PFSK-1 (cell line): ENCODE results near the gene INVS.

Experiments used
- FOXP2 ChIP-seq: optimal IDR thresholded peaks from 2 replicates; pipeline ENCODE3; 2011; ENCODE audit warnings: borderline replicate concordance, control low read depth, inconsistent platforms; ENCODE audit not compliant: insufficient read depth; ENCODE audit errors: extremely low read length, extremely low read depth
- POLR2AphosphoS5 ChIP-seq: IDR thresholded peaks from 2 replicates; pipeline ENCODE4 v1.6.1; 2012; ENCODE audit warnings: low read depth, mild to moderate bottlenecking, control low read depth, low read length, moderate library complexity
- REST ChIP-seq, 2 experiments: IDR thresholded peaks; 2 replicates each; pipeline versions ENCODE4 v1.6.1 to v1.8.0; 2011 to 2012; ENCODE audit warnings: low read depth in 2 of 2, low read length in 2 of 2, control low read depth in 1 of 2, inconsistent platforms in 1 of 2, mild to moderate bottlenecking in 1 of 2, moderate library complexity in 1 of 2; ENCODE audit not compliant: insufficient read depth in 1 of 2
- SIN3A ChIP-seq: IDR thresholded peaks from 2 replicates; pipeline ENCODE4 v1.6.1; 2012; ENCODE audit warnings: mild to moderate bottlenecking, low read length, moderate library complexity, borderline replicate concordance; ENCODE audit not compliant: insufficient read depth
- TAF1 ChIP-seq: IDR thresholded peaks from 2 replicates; pipeline ENCODE4 v1.6.1; 2012; ENCODE audit warnings: low read length, control low read depth, borderline replicate concordance; ENCODE audit not compliant: insufficient read depth

INVS gene

GRCh38 chr9:100092066-100092465 lies 7.0 kb upstream of the INVS start:
- no peak for TF ChIP-seq REST (IDR thresholded peaks at IDR 0.05; ENCODE audit: insufficient read depth in 1 of 2, low read depth in 2 of 2, low read length in 2 of 2)
- no peak for TF ChIP-seq TAF1
- TF ChIP-seq FOXP2, result no peak
- TF ChIP-seq POLR2AphosphoS5, result no peak
- TF ChIP-seq SIN3A, result no peak

GRCh38 chr9:100096378-100096916 lies 2.6 kb upstream of the INVS start:
- TF ChIP-seq SIN3A, result no peak
- TF ChIP-seq REST (IDR thresholded peaks at IDR 0.05; ENCODE audit: insufficient read depth in 1 of 2, low read depth in 2 of 2, low read length in 2 of 2), result no peak
- no peak for TF ChIP-seq POLR2AphosphoS5
- no peak for TF ChIP-seq TAF1
- TF ChIP-seq FOXP2, result no peak

- TF ChIP-seq FOXP2 (no peak), REST (IDR thresholded peaks at IDR 0.05; ENCODE audit: insufficient read depth in 1 of 2, low read depth in 2 of 2, low read length in 2 of 2) (no peak), TAF1 (no peak), POLR2AphosphoS5 (no peak), SIN3A (no peak)
These were observed 777 bp upstream of the INVS start for GRCh38 chr9:100098046-100098886.

GRCh38 chr9:100099722-100100042 lies 639 bp downstream of the INVS start:
- no peak for TF ChIP-seq TAF1
- no peak for TF ChIP-seq POLR2AphosphoS5
- TF ChIP-seq SIN3A, result no peak
- no peak for TF ChIP-seq REST (IDR thresholded peaks at IDR 0.05; ENCODE audit: insufficient read depth in 1 of 2, low read depth in 2 of 2, low read length in 2 of 2)
- no peak for TF ChIP-seq FOXP2
